ENCODE results near the gene SDCCAG8.

DNA sequence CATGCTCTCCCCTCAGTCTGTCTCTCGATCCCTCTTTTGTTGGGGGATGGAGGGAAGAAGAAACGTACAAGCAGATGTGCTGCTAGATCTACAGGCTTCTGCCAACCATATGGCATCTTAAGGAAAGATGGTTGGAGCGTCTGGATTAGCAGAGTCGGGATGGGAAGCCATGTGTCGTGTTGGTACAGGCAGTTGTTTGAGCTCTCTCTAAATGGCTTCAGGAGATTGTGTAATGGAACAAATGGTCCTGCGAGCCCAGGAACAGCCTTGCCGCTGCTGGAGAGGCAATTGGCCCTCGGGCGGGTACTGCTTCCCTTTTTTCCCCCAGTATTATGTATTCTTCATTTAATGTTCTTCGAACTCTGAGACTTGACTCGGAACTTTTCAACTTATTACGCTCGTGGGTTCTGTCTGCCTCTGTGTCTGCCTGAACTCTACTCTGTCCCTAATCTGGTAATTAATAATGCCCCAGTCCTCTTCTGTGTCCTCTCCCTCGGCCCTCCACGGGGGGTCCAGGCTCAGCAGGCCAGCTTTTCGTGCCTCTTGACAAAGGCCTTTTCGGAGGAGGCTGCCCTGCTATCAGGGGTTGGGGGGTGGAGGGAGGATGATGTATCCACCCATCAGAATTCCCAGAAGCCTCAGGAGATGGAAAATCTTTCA, 215.3 kb downstream of the SDCCAG8 start:
- TF ChIP-seq, protein P1, sequence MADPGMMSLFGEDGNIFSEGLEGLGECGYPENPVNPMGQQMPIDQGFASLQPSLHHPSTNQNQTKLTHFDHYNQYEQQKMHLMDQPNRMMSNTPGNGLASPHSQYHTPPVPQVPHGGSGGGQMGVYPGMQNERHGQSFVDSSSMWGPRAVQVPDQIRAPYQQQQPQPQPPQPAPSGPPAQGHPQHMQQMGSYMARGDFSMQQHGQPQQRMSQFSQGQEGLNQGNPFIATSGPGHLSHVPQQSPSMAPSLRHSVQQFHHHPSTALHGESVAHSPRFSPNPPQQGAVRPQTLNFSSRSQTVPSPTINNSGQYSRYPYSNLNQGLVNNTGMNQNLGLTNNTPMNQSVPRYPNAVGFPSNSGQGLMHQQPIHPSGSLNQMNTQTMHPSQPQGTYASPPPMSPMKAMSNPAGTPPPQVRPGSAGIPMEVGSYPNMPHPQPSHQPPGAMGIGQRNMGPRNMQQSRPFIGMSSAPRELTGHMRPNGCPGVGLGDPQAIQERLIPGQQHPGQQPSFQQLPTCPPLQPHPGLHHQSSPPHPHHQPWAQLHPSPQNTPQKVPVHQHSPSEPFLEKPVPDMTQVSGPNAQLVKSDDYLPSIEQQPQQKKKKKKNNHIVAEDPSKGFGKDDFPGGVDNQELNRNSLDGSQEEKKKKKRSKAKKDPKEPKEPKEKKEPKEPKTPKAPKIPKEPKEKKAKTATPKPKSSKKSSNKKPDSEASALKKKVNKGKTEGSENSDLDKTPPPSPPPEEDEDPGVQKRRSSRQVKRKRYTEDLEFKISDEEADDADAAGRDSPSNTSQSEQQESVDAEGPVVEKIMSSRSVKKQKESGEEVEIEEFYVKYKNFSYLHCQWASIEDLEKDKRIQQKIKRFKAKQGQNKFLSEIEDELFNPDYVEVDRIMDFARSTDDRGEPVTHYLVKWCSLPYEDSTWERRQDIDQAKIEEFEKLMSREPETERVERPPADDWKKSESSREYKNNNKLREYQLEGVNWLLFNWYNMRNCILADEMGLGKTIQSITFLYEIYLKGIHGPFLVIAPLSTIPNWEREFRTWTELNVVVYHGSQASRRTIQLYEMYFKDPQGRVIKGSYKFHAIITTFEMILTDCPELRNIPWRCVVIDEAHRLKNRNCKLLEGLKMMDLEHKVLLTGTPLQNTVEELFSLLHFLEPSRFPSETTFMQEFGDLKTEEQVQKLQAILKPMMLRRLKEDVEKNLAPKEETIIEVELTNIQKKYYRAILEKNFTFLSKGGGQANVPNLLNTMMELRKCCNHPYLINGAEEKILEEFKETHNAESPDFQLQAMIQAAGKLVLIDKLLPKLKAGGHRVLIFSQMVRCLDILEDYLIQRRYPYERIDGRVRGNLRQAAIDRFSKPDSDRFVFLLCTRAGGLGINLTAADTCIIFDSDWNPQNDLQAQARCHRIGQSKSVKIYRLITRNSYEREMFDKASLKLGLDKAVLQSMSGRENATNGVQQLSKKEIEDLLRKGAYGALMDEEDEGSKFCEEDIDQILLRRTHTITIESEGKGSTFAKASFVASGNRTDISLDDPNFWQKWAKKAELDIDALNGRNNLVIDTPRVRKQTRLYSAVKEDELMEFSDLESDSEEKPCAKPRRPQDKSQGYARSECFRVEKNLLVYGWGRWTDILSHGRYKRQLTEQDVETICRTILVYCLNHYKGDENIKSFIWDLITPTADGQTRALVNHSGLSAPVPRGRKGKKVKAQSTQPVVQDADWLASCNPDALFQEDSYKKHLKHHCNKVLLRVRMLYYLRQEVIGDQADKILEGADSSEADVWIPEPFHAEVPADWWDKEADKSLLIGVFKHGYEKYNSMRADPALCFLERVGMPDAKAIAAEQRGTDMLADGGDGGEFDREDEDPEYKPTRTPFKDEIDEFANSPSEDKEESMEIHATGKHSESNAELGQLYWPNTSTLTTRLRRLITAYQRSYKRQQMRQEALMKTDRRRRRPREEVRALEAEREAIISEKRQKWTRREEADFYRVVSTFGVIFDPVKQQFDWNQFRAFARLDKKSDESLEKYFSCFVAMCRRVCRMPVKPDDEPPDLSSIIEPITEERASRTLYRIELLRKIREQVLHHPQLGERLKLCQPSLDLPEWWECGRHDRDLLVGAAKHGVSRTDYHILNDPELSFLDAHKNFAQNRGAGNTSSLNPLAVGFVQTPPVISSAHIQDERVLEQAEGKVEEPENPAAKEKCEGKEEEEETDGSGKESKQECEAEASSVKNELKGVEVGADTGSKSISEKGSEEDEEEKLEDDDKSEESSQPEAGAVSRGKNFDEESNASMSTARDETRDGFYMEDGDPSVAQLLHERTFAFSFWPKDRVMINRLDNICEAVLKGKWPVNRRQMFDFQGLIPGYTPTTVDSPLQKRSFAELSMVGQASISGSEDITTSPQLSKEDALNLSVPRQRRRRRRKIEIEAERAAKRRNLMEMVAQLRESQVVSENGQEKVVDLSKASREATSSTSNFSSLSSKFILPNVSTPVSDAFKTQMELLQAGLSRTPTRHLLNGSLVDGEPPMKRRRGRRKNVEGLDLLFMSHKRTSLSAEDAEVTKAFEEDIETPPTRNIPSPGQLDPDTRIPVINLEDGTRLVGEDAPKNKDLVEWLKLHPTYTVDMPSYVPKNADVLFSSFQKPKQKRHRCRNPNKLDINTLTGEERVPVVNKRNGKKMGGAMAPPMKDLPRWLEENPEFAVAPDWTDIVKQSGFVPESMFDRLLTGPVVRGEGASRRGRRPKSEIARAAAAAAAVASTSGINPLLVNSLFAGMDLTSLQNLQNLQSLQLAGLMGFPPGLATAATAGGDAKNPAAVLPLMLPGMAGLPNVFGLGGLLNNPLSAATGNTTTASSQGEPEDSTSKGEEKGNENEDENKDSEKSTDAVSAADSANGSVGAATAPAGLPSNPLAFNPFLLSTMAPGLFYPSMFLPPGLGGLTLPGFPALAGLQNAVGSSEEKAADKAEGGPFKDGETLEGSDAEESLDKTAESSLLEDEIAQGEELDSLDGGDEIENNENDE (IDR thresholded peaks at IDR 0.05; ENCODE audit: insufficient replicate concordance, low read length): no peak
- TF ChIP-seq, protein P2, sequence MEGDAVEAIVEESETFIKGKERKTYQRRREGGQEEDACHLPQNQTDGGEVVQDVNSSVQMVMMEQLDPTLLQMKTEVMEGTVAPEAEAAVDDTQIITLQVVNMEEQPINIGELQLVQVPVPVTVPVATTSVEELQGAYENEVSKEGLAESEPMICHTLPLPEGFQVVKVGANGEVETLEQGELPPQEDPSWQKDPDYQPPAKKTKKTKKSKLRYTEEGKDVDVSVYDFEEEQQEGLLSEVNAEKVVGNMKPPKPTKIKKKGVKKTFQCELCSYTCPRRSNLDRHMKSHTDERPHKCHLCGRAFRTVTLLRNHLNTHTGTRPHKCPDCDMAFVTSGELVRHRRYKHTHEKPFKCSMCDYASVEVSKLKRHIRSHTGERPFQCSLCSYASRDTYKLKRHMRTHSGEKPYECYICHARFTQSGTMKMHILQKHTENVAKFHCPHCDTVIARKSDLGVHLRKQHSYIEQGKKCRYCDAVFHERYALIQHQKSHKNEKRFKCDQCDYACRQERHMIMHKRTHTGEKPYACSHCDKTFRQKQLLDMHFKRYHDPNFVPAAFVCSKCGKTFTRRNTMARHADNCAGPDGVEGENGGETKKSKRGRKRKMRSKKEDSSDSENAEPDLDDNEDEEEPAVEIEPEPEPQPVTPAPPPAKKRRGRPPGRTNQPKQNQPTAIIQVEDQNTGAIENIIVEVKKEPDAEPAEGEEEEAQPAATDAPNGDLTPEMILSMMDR (IDR thresholded peaks at IDR 0.05; ENCODE audit: control extremely low read depth in 1 of 3, insufficient read depth in 1 of 3, low read depth in 1 of 3, low read length in 3 of 3): no peak
- no peak for TF ChIP-seq MAFK (IDR thresholded peaks at IDR 0.05; ENCODE audit: low read depth, low read length)
- TF ChIP-seq SIX5 (IDR thresholded peaks at IDR 0.05; ENCODE audit: low read depth, low read length): no peak
- no peak for TF ChIP-seq CREB1 (IDR thresholded peaks at IDR 0.05)
- no peak for TF ChIP-seq POLR2A (IDR thresholded peaks at IDR 0.05; ENCODE audit: control extremely low read depth in 1 of 2, low read depth in 2 of 2, low read length in 2 of 2)
- TF ChIP-seq POLR2AphosphoS5 (IDR thresholded peaks at IDR 0.05; ENCODE audit: low read depth, low read length): no peak
- no peak for TF ChIP-seq EZH2 (IDR thresholded peaks at IDR 0.05; ENCODE audit: low read depth, low read length, severe bottlenecking)
- TF ChIP-seq, protein P3, sequence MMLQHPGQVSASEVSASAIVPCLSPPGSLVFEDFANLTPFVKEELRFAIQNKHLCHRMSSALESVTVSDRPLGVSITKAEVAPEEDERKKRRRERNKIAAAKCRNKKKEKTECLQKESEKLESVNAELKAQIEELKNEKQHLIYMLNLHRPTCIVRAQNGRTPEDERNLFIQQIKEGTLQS (IDR thresholded peaks at IDR 0.05; ENCODE audit: insufficient read depth, low read depth, low read length): no peak
- no peak for TF ChIP-seq SUZ12 (IDR thresholded peaks at IDR 0.05; ENCODE audit: low read length)
- no peak for TF ChIP-seq CHD2 (IDR thresholded peaks at IDR 0.05; ENCODE audit: low read length)

Measured in H1 (cell line).